IPS DF 19.7 (cell line): Measurements from ENCODE around the gene BRD2.

ENCODE experiments used
- DNase-seq: peaks from one replicate; pipeline ENCODE4 v3.0.0-alpha.2; 2013; ENCODE audit warnings: low read depth, low spot score

The BRD2 gene

DNA sequence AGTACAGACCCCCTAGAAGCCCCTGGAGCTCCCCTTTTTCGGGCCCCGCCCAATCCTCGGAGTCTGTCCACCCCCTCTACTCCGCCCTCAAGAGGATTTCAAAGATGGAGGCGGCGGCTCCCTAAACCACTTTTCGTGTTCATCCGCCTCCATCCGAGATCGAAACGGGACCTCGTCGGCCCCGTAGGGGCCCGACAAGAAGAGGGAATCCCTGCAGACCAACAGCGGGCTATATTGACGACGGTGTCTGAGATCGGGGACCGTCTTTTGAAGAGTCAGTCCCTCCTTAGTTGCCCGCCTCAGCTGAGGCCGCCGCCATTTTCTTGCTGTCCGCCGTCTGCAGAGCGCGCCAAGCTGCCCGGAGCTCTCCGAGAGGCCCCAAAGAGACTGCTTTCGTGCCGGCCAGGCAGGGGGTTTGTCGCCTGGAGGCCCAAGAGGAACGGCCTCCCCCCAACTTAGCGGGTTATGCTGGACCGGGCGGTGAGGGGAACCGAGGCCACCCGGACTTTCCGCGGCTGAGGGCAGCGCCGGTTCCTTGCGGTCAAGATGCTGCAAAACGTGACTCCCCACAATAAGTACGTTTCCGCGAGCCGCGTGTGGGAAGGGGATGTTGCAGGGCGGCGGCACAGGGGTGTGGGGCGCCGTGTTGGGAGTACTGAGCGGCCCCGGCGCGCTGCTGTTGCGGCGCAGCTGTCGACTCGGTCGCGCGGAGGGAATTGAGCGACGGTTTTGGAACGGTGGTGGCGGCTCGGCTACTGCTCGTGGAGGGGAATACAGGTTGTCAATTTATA lies 4.2 kb downstream of the BRD2 start:
- DNase-seq: no peak

DNA sequence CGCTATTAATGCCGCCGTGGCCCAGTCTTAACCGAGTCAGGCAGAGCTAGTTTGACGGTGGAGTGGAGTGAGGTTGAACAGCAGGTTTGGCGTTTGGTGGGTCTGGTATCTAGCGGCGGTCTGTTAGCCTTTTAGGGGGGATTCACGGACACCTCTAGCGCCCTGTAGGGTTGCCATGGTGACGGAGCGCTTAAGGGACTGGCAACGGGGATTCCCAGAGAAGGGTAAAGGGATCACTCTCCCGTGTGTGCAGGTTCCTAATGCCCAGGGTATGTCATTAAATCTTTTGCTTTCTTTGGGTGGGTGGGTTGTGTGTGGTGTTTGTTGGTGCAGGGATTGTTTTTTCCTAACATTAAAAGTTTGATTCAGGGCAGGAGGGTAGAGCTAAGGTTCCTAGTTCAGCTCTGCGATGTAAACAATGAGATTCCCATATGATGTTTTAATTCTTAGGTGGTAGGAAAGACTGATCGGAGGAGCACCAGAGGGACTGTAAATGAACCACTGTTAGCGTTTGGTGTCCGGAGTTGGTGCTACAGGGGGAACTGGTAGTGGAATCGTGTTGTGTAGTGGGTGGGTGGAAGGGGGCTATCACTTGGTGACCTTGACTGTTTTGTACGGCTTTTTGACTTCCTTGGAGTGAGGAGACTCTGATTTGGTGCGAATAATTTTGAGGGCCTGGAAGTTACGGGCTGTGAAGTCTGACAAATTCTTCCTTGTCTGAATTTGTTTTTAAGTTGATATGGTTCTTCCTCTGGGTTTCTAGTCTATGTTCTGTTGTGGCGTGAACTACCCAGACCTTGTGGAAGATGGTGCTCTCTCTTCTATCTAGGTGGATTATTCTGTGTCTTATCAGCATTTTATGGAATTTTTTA lies 5.0 kb downstream of the BRD2 start:
- no peak for DNase-seq

DNA sequence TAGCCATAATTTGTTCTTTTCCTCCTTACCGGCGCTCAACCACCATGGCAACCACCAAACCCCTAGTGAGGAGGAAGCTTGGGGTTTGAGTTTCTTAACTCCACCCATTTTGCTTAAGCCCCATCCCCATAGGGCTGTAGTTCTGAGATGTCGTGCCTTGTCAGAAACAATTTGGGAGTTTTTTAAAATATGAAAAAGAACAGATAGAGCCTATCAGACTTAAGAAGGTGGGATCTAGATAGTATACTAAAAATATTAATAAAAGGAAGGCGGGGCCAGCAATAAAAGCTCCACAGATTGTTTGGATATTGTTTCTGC lies 5.6 kb downstream of the BRD2 start:
- DNase-seq: no peak

DNA sequence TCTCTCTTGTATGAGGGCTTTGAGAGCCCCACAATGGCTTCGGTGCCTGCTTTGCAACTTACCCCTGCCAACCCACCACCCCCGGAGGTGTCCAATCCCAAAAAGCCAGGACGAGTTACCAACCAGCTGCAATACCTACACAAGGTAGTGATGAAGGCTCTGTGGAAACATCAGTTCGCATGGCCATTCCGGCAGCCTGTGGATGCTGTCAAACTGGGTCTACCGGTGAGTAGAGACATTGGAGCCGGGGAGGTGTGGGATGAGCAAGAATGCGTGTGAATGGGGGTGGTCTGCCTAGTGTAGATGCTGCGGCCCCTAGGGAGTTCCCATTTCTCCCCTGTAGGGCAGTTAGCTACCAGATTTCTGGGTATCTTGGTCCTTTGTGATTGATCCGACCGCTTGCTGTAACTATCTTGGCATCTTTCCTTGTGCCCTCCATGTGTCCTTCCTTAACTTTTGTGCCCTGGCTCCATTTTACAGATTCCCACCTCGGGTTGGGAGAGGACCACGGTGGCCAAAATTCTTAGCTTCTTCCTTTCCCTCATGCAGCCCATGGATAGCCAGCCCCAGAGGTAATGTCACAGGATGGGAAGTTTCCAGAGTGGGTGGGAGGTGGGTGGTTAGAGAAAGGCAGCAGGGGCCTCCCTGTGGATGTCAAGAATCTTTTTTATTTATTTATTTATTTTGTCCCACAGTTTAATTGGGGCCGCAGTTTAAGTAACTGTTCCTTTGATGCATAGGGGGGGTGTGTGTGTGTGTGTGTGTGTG lies 6.3 kb downstream of the BRD2 start:
- DNase-seq: no peak

DNA sequence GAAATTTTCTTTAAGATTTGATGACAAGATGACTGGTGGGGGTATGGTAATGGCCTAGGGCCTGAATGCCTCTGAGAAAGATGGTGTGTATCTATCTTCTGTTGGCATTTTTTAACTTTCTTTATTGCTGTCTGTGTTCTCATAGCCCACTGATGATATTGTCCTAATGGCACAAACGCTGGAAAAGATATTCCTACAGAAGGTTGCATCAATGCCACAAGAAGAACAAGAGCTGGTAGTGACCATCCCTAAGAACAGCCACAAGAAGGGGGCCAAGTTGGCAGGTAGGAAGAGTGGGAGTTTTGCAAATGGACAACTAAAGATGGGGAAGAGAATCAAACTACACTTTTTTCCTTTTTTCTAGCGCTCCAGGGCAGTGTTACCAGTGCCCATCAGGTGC lies 7.5 kb downstream of the BRD2 start:
- no peak for DNase-seq

DNA sequence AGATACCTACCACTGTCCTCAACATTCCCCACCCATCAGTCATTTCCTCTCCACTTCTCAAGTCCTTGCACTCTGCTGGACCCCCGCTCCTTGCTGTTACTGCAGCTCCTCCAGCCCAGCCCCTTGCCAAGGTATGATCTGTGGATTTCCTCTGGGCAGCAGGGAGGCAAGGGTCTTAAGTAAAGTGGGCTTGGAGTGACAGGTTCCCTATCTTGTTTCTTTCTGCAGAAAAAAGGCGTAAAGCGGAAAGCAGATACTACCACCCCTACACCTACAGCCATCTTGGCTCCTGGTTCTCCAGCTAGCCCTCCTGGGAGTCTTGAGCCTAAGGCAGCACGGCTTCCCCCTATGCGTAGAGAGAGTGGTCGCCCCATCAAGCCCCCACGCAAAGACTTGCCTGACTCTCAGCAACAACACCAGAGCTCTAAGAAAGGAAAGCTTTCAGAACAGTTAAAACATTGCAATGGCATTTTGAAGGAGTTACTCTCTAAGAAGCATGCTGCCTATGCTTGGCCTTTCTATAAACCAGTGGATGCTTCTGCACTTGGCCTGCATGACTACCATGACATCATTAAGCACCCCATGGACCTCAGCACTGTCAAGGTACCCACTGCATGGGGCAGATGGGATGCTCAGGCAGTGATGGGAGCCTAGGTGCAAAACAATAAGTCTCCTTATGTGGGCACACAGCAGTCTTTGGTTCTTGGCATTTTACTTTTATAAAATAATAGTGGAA lies 8.1 kb downstream of the BRD2 start:
- DNase-seq: no peak

DNA sequence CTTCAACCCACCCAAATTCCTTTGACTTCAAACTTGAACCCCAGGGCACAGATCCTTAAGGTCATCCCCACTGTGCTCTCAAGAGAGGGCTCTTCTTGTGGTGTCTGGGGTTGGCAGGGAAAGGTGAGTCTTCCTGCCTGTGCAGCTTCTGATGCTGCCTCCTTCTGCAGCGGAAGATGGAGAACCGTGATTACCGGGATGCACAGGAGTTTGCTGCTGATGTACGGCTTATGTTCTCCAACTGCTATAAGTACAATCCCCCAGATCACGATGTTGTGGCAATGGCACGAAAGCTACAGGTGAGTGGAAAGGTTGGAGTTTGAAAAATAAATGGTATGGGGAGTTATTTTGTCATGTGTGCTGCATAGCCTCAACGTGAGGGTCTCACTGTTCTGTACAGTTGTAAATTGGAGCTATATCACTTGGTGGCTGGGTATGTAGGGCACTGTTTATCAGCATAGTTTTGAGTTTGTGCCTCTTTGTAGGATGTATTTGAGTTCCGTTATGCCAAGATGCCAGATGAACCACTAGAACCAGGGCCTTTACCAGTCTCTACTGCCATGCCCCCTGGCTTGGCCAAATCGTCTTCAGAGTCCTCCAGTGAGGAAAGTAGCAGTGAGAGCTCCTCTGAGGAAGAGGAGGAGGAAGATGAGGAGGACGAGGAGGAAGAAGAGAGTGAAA lies 9.0 kb downstream of the BRD2 start:
- no peak for DNase-seq

DNA sequence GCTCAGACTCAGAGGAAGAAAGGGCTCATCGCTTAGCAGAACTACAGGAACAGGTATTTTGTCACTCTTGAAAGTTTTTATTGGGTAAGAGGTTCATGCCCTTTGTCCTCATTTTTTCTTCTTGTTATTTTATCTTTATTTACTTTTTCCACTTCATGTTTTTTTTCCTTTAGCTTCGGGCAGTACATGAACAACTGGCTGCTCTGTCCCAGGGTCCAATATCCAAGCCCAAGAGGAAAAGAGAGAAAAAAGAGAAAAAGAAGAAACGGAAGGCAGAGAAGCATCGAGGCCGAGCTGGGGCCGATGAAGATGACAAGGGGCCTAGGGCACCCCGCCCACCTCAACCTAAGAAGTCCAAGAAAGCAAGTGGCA lies 9.5 kb downstream of the BRD2 start:
- no peak for DNase-seq

DNA sequence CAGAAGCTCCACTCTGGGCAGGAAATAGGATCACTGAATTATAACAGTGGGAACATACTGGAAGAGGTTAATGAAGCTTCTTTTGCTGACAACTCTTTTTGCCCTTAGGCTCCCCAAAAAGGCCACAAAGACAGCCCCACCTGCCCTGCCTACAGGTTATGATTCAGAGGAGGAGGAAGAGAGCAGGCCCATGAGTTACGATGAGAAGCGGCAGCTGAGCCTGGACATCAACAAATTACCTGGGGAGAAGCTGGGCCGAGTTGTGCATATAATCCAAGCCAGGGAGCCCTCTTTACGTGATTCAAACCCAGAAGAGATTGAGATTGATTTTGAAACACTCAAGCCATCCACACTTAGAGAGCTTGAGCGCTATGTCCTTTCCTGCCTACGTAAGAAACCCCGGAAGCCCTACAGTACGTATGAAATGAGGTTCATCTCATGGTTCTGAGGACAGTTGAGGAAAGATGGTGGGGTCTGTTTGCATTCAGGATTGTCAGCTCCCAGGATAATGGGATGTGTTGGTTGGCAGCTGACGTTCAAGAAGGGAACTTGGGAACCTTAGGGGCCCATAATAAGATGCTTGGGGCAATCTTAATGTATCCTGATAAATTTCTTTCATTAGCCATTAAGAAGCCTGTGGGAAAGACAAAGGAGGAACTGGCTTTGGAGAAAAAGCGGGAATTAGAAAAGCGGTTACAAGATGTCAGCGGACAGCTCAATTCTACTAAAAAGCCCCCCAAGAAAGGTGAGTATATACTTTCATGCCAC lies 11.5 kb downstream of the BRD2 start:
- DNase-seq: no peak

DNA sequence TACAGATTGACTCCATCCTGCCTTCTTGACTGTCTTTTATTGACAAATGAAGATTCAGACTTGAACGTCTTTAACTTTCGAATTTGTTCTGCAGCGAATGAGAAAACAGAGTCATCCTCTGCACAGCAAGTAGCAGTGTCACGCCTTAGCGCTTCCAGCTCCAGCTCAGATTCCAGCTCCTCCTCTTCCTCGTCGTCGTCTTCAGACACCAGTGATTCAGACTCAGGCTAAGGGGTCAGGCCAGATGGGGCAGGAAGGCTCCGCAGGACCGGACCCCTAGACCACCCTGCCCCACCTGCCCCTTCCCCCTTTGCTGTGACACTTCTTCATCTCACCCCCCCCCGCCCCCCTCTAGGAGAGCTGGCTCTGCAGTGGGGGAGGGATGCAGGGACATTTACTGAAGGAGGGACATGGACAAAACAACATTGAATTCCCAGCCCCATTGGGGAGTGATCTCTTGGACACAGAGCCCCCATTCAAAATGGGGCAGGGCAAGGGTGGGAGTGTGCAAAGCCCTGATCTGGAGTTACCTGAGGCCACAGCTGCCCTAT lies 12.2 kb downstream of the BRD2 start:
- no peak for DNase-seq

DNA sequence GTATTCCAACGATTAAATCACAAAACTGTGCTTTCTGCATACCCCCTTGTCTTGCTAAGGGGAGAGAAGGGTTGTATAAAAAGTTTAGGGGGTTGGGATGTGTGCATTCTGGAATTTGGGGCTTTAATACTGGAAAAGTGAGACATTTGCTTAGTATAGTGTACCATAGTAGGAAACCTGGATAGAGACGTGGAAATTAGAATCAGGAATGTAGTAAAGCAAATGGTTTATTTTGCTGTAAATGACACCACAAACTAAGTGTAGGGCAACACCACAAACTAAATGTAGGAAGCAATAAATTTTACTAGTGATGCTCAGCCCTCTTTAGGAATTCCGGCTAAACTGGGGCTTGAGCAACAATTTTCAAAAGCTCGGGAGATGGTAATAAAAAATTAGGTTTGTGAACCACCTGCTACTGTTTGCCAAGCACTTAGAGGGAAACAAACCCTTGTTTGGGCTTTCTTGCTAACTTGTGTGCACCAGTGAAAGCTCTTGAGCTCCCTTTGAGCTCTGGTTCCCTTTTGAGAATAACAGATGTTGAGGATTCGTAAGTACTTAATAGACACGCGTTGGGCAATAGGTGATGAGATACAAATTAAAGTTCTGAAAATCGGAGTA lies 13.8 kb downstream of the BRD2 start:
- no peak for DNase-seq

DNA sequence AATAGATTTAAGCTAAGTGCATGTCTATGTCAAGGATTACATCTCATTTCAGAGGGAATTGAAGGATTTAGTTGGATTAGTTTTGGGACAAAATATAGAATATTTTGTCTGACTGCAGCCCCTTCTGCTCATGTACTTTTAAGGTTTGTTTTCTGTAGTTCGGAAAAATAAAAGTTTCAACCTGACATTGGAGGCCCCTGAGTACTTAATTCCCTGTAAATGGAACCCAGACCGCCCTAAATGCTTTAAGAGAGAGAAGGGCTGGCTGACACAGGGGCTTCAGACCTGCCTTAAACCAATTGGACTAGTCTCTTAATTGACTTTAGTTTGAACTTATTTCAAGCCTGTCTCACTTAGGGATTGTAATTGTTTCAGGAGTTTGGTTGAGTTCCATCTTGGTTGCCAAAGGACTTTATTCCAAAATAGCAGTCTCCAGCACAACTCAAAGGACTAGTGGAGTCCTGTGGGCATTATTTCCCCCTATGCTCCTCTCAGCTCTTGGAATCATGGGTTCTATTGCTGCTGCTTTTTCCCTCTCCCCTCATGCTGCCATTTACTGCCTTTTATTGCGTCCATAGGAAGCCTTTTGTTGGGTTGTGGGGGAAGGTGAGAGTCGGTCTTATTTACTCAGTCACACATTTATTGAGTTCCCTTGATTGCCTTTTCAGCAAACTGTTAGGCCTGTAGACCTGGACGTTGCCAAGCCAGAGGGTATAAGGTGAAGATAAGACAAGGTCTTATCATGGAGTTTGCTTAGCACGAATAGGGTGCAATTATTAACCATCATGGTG lies 14.5 kb downstream of the BRD2 start:
- DNase-seq: no peak

DNA sequence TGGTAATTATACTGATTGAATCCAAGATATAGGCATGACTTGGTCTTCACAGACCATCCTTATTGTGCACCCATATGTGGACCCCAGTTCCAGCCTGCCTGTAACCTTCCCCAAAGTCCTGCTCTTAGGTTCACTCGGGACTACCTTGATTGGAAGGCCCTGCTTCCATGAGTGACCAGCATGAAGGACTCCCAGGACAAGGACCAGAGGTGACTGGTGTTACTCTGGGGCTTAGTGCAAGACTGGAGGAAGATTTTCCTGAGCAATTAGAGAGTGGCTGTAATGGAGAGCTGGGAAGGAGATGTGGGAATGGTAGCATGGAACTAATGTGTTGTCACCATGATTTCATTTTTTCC lies 15.1 kb downstream of the BRD2 start:
- DNase-seq: no peak

DNA sequence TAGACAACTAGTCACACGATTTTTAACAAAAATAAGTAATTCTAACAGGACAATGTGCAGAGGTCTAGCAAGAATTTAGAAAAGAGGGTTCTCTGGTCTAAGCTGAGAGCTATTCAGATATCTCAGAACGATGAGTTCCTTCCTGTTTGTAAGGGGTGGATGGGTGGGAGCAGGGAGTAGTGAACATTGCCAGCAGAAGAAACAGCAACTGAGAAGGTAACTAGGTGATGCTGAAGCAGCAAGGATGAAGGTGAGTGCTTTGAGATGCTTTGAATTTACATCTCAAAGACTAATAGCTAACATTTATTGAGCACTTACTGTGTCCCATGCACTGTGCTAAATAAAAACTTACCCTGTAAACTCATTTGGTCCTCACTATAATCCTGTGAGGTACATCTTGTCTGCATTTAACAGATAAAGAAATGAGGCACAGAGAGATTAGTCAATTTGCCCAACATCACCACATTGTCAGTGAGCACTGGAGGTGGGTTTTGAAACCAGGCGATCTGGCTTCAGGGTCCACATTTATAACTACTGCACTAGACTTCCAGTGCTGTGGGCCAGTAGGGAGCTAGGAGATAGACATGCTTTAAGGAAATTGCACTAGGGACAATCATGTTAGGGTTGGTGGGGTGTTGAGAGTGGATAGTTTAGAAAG lies 15.7 kb downstream of the BRD2 start:
- no peak for DNase-seq

DNA sequence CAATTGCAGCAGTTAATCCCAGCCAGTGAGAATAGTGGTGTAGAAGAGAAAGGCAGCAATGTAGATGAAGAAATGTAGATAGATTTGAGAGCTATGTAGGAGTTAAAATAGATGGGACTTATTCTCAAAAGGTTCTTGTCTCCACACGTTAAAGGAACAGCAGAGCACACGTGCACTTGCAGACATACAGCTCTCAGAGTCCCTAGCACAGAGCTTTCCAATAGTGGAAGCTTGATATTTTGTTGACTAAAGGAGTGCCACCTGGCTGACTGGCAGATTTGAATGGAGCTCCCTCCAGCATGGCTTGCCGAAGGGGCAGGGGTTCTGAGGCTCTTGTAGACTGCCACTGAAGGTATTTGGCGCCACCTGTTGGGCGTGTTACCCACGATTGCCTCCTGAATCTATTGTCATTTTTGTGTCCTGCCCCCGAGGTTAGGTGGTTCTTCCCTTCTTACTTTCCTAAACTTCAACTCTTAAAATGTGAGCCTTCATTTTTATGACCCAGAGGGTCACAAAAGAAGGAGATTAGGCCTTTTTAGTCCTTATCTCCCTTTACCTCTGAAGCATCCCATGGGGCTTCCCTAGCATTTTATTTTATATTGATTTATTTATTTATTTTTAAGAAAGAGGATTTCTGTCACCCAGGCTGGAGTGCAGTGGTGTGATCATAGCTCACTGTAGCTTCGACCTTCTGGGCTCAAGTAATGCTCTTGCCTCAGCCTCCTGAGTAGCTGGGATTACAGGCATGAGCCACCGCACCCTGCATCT lies 16.4 kb downstream of the BRD2 start:
- DNase-seq: no peak

DNA sequence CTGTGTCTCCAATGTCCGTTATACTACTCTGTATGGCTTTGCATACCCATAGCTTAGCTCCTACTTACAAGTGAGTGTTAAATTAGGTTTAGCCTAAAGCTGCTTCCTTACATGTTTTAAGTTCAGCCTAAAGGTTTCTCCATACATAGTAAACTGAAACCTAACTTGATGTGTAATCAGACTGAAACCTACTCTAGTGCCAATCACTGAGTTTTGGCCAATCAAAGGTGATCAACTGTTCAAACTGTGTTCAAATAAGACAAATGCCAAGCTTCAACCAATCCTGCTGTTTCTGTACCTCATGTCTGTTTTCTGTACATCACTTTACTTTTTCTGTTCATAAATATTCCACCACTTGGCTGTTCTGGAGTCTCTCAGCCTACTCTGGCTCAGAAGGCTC lies 21.0 kb downstream of the BRD2 start:
- no peak for DNase-seq

DNA sequence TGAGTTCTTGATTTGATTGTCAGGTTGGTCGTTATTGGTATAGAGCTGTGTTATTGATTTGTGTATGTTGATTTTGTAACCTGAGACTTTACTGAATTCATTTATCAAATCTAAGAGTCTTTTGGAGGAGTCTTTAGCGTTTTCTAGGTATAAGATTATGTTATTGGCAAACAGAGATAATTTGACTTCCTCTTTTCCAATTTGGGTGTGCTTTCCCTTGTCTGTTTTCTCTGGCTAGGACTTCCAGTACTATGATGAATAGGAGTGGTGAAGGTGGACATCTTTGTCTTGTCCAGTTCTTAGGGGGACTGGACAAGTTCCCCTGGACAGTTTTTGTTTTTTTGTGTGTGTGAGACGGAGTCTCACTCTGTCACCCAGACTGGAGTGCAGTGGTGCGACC lies 23.6 kb downstream of the BRD2 start:
- DNase-seq: no peak
